HCEC 1CT (cell line): Measurements from ENCODE around the gene ZNF740.
A peak's percentile ranks its signal among the peaks of the same experiment; 100 is the strongest.

Experiments
- DNase-seq: peaks from one replicate; pipeline ENCODE4 v3.0.0-alpha.2; 2017

Gene ZNF740

DNA sequence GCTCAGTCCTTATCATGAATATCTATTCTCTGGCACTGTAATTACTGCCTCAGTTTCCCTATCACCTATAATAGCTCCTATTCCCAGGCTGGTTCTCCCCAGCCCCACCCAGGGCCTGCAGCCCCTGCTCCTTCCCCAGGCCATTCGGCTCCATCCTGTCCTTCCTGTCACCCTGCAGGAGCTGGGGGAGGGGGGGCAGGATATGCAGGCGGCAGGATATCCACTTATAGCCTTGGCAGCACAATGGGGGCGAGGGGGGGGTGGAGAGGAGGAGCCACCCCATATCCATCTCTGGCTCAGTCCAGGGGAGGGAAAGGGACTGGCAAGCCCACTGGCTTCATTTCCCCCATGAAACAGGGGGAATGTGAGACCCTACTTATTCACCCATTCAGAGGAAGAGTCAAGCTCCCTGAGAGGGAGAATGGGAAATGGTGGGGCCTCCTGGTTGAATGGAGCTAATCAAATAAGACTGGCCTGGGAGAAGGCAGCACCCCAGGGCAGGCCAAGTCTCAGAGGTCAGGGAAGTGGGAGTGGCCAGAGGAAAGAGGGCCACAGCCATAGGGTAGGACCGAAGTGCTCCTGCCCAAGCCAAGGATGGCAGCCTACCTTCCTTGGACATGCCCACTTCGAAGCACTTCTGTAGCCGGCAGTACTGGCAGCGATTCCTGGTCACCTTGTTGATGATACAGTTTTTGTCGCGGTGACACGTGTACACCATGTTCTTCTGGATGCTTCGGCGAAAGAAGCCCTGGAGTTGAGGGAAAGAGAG is 34.3 kb downstream of the ZNF740 start:
- no peak for DNase-seq

DNA sequence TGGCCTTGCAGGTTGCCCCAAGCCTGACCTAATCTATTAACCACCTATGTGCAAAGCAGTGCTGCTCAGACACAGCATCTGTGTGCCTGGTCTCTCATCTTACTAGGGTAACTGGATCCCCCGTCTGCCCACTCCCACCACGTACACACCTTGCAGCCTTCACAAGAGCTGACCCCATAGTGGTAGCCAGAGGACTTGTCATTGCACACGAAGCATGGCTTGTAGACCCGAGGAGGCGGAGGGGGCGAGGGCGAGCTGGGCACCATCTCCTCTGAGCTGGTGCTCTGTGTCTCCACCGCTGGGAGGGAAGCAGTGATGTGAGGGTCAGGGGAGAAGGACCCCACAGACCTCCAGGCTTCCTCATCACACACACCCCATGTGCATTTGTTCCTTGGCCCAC is 35.0 kb downstream of the ZNF740 start:
- DNase-seq = no peak

DNA sequence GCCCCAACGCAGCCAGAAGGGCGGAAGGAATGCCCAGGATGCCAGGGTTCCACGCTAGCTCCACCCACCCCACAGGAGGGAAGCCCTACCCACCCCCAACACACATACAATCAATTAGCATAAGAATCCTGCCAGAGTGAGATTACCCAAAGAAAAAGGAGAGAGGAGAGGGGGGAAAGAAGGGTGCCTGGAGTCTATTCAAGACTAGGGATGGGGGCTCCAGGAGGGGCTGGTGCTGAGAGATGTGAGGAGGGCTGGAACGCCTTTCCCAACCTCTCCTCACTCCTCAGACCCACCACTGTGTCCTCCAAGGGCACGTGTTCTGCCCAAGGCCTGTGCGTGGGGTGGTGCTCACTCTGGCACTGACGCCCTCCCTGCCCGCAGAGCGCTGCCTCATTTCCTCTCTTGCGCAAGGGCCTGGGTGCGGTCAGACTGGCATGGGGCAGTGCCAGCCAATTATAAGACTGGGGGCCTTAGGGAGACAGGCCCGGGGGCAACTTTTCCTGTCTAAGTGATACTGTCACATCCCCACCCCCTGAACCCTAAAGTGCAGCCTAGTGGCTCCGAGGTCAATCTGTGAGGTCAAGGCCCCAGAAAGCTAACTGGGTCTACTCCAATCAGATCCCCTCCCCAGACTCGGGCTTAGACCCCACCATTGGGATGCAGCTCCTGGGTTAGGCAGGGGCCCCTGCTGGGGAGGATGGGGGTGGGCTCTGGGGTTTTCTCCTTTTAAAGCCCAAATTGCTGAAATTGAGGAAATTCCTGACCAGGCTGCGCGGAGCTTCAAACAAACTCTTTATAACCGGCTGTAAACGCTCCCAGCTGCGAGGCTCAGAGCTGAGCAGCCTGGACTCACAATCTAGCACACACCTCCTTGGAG is 36.8 kb downstream of the ZNF740 start:
- no peak for DNase-seq

DNA sequence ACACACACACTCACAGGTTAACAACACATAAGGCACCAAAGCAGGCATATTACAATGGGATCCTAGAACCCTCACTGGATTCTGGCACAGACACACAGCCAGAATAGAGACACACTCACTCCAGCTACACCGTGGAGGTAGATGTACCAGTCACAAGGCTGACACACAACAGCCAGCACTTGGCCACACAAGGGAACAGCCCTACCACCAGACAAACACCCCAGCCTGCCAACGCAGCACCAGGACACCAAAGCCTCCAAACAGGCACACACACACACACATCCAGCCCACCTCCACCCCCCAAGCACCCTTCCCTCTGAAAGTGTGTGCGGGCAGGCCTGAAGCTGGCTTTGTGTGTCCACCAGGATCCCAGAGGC is 37.4 kb downstream of the ZNF740 start:
- DNase-seq = no peak

DNA sequence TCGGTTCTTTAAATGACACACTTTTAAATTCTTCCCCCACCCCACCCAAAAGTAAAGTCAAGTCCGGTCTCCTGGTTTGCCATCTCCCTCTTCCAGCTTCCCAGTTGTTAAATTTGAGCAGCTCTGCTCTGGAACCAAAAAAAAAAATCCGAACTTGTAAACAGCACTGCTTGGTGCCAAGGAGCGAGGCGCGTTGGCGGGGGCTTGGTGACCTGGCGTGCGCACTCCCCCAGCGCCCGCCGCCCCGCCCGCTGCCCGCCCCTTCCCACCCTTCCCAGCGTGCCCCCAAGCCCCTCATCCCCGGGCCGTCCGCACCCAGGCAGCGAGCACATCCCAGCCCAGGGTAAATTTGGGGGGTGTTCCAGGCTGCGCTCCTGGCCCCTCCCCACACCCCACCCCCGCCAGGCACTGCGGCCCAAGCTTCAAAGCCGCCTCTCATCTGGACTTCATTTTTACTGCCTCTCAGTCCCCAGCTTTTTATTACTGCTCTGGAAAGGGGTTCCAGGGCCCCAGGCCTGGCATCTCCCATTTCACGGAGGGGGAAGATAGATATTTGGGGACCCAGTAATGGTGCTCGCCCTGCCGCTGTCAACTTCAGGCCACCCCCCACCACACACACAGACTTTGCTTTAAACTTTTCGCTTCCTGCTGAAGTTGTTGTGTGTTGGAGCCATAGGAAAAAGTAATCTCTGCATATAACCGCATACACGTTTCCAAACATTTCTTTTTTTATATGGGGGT is 38.2 kb downstream of the ZNF740 start:
- no peak for DNase-seq

DNA sequence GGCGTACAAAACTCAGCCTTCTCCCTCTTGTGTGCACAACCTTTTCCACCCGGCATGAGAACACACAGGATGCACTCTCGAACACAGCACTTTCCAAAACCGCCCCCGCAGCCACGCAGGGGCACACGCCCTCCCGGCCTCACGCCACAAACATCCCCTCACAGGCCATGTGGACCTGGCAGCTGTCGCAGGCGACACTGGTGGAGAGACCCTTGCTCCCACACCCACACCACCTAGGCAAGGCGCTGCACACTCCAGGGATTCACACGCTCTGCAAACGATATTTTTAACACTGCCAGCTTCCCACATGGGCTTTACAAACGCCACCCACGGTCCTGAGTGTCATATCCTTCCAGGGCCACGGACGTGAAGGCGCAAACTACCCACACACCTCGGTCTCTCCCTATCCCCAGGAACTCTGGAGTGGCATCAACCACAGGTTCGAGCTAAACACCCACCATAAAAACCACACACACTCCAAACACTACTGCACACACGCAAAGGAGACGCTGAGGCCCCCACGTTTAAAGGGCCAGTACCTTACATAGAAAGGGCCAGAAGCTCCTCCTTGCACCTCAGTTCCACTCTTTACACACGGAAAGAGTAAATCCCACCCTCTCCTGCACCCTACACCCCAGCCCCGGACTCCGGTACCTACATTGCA is 38.9 kb downstream of the ZNF740 start:
- peak; percentile 44 for DNase-seq

DNA sequence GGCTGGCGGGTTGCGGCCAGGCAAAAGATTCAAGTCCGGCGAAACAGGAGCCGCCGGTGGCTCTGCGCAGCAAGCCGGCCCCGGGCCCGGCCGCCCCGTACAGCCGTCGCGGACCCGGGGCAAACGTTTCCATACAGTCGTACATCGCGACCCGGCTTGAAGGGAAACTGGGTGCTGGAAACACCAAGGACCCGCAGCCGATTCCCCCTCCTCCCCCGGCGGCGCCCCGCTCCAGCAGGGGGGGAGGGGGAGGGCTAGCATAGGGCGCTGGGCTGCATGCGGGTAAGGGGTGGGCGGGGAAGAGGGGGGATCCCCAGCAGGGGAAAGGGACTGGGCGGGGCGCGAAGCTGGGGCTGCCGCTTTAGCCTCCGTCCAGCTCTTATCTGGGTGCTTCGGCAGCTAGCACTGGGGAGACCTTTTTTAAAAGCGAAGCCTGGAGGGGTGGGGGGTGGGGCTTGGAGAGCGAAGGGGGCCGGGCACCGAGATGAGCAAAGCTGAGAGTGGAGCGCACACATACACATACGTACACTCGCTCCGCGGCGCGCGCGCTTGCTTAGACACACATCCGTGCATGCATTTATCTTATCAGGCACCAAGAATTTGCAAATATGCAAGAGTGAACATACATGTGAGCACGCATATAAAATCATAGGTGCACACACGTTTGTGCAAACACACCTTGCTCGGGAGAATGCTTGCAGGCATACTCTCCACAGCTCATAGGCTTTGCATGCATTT is 39.6 kb downstream of the ZNF740 start:
- DNase-seq = peak; percentile 81

DNA sequence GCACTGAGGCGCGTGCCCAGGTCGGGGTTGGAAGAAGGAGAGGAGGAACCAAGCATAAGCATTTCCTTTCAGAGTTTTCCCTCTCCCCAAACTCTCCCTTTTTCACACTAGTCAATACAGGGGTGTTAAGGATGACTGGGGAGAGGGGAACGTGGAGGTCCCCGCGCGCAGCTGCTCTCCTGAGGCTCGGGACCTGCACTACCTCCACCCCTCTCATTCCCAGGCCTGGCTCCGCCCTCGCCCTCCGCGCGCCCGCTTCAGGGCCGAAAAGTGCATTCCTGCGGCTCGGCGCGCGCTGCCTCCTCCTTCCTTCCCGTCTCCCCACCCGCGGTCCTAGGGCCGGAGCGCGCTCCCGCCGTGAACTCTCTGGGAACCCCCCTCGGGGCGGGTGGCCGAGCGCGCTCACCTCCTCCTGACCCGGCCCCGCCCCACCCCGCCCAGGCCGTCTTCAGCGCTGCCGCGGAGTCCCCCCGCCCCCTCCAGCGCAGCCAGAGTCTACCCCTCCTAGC is 40.2 kb downstream of the ZNF740 start:
- DNase-seq = peak; percentile 96

DNA sequence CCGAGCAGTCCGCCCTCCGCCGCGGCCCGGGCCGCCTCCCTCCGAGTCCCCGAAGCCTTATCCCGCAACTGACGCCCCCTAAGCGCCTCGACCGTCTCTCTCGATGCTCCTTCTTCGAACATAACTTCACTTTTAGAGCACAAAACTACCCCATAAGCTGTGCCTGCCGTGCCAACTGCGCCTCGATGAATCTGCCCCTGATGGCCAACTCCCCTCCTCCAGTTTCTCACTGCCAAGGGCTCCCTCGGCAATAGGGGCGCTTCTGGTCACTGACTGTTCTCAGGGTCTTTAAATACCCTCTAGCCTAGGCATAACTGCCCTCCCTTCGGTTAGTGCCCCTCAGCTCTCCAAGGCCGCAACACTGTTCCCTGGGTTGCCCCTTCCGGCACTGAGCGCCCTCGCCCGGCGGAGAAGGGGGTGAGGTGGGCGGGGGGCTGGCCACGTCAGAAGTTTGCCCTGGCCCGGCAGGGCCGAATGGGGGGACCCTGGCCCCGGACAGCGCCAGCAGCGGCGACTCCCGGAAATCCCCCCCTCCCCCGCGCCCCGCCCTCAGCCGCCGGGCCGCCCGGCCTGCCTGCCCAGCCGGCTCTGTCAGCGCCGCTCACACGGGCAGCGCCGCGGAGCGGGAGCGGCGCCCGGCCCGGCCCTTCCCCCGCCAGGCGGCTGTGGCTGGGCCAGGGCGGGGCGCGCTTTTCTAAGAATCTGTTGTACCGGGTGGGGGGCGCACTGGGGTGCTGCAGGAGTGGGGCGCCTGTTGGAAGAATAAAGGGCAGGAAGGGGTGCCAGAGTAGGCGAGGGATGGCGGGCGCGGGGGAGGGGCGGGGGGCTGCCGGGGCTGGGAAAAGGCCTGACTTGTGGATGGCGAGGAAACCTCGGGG is 40.9 kb downstream of the ZNF740 start:
- peak; percentile 49 for DNase-seq

DNA sequence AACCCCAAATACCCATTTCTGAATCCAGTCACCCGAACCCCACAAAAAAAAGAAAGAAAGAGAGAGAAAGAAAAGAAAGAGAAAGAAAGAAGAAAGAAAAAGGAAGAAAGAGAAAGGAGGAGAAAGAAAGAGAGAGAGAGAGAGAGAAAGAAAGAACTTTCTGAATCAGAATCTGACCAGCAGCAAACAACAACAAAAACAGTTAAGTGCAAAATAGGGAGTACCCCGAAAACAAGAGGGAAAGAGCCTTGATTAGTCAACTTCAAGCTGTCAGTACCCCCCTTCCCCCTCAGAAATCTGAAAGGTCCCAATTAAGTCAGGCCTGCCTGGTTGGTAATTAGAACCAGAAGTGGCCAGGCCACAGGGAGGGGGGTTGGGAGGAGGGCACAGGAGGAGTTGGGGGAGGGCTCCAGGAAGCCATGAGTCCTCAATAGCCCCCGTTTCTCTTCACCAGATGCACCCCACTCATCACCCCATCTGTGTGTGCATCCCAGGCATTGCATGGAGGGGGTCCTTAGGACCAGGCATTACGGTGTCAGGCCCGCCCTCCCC is 41.7 kb downstream of the ZNF740 start:
- peak; percentile 2 for DNase-seq

DNA sequence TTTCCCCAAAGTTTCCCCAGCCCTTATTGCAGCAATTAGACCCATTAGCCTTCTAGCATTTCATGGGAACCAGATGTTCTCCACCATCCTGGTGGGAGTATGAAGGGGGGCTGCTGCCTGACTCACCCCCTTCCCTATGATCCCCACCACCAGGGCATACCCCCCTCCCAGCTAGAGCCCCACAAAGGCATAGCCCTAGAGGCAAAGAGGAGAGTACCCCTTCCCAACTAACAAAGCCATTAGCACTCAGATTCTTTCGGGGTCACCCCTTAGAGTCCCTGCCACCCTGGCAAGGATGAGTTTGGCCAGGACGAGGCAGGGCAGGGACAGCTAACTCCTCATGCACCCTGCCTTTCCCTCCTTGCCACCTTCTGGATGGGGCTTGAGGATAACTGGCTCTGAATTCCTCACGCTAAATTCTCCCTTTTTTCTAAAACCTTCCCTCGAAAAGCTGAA is 42.3 kb downstream of the ZNF740 start:
- no peak for DNase-seq

DNA sequence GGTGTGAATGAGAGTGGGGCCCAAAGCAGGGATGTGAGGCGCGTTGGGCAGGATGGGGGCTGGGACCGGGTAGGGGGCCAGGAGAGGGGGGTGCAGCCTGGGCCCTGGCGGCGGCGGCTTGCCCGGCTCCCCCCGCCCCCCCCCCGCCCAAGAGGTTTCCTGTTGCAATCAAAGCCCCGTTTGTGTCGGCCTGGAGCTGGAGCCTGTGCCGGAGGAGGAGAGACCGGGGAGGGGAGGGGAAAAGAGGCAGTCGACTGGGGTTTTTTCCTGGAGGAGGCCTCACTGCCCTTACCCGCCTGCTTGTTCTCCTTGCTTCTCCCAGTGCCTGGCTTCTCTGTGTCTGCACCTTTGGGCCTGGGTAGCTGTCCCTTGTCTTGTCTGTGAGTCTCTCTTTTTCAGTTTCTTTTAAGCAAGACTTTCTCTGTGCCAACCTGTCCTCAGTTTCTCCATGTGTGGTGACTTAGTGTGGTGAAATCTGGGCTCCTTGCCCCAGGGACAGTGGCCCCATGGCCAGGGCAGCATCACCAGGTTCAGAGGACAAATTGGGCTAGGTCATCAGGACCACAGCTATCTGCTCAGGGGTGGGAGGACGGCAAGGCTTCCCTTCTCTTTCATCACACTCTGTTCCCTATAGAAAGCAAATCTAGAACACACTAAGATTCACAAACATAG is 43.0 kb downstream of the ZNF740 start:
- DNase-seq = no peak

DNA sequence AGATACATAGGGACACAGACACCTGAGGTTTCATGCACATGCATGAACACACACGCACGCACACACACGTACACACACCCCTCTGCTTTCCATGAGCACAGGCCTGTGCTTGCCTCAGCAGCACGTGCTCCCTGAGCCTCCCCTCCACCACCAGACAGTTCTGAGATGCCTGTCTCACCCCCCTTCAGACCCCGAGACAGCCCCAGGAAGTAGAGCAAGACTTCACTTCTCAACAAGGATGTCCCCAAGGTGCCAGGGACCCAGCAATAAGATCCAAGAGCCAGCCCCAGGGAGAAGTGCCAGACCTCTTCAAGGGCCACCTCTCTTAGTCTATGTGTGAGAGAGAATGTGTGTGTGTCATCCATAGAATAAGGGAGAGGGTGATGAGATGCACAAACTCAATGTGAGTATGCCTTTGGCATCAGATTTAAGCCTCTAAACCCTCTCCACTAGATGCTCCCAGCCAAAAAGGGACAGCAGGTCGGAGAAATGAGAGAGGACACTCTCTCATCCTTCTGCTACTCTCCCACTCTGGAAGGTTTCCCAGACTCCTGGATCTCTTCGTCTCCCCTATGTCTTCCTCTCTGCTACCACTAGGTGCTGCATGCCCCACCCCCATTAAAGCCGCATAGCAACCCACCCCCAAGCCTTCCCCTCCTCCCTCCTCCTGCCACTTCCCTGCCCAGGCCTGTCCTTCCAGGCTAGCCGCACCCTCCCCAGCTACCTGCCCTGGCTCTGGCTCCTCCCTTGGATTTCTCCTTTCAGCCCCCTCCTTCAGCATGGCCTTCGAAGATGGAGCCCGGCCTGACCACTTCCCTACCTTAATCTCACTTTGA is 43.8 kb downstream of the ZNF740 start:
- DNase-seq = no peak

DNA sequence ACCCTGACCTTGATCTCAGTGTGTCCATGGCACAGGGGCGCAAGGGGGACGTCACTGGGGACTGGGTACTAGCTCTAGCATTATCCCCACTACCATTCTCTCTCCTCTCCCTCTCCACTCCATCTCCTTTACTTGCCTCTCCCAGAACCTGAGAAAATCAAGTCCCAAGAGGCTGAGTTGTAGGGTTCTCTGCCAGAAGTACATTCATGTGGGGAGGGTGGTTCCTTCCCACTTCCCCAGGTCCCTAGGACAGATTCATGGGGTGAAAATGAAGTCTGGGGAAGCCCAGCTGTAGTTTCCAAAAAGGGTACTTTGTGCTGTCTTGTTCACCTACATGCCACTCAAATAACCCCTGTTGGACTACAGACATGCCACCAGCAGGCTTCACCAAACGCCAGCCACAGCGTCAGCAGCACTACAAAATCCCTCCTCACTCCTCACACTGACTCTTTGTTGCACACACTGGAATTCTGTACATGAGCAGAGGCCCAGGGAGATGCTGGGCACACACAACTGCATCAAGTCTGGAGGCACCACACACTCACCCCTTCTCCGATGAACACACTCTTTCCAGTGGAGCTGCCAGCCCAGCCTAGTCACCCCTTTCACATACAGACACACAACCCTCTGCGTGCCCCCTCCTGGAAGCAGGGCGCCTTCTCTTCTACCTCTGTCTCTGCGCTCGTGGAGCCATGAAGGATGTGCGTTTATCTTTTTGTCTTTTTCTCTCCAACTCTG is 44.5 kb downstream of the ZNF740 start:
- no peak for DNase-seq

DNA sequence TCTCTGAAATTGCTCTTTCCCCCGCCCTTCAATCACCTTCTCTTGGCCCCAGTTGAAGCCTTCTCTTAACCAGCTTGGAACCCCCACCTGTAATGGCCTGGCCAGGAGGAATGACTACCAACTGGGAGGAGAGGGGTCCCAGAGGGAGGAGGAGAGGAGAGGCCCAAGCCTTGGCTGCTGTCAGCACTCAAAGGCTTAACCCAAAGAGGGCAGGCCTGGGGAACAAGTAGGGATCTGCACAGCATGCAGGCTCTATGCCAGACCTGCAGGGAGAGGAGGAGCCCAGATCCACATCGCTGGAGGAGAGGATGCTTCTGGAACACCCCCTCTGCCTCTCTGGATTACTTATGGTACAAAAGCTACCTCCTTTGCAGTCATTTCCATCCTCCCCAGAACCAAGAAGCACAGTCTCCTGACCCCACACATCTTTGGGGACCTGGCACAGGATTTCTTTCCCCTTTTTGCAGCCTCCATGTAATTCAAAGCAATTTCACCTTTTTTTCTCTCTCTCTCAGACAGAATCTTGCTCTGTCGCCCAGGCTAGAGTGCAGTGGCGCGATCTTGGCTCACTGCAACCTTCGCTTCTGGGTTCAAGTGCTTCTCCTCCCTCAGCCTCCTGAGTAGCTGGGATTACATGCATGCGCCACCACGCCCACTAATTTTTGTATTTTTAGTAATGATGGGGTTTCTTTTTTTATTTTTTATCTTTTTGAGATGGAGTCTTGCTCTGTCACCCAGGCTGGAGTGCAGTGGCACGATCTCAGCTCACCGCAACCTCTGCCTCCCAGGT is 45.3 kb downstream of the ZNF740 start:
- DNase-seq = no peak

DNA sequence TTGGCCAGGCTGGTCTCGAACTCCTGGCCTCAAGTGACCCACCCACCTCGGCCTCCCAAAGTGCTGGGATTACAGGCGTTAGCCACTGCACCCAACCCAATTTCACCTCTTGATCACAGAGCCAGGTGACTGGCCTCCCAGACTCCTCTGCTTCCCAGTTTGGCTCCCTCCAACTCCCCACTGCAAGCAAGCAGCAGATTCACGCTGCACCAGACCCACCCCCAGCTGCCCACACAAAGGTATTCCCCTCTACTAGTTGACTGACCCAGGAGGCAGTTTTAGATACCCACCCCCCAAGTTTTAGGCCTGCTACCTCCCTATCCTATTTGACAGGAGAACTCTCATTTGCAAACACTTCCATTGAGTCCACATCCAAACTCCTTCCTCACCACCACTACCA is 46.3 kb downstream of the ZNF740 start:
- DNase-seq = no peak

DNA sequence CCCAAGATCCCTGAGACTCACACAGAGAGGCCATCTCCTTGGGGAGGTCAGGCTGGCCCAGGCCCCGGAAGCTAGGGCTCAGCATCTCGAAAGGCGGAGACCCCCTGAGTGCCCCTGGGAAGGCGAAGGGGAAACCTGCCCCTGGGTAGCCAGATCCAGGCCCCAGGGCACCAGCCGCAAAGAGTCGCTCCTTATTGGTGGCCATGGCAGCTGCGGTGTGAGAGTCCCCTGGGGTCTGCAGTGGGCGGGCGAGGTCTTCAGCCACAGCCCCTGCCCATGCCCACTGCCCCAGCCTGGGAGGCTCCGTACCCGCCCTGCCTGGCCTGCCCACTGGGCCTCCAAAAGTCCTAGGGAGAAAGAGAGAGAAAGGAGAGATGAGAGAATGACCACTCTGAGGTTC is 46.8 kb downstream of the ZNF740 start:
- DNase-seq = no peak
